Thyroid gland (tissue), 4 donors: ENCODE data around the gene LRP6.

Source experiments
- CTCF ChIP-seq, 6 experiments: fragments of 200-600 bp in 3 of 6; fragments of 450-650 bp in 3 of 6; sonication (generic) in 3 of 6; IDR thresholded peaks; one replicate each; pipeline ENCODE4 v1.5.1; 2016 to 2019; ENCODE audit warnings: antibody characterized with exemption in 6 of 6, mild to moderate bottlenecking in 2 of 6, inconsistent platforms in 1 of 6, moderate library complexity in 1 of 6
- POLR2A ChIP-seq, 2 donors: fragments of 450-650 bp; IDR thresholded peaks; one replicate each; pipeline ENCODE4 v1.6.1; 2017; ENCODE audit warnings: antibody characterized with exemption in 2 of 2, mild to moderate bottlenecking in 2 of 2, moderate library complexity in 1 of 2

GRCh38 chr12:12156828-12157227, 110.0 kb downstream of the LRP6 start:
- TF ChIP-seq CTCF (IDR thresholded peaks at IDR 0.05) = no peak
- TF ChIP-seq POLR2A (IDR thresholded peaks at IDR 0.05) = no peak
